IPS DF 6.9 (cell line): ENCODE data around the gene DBP.

ENCODE experiments used
- DNase-seq: peaks from one replicate; pipeline ENCODE4 v3.0.0-alpha.2; 2013; ENCODE audit warnings: low read depth, low spot score
- H3K27ac ChIP-seq: one replicate; pipeline ENCODE4 v1.5.1; 2013; ENCODE audit warnings: low read length, control low read depth
- H3K27me3 ChIP-seq: 2 replicates; pipeline ENCODE4 v1.6.1; 2013; ENCODE audit warnings: mild to moderate bottlenecking, low read length; ENCODE audit not compliant: control insufficient read depth, insufficient read depth
- H3K36me3 ChIP-seq: 2 replicates; pipeline ENCODE4 v1.6.1; 2013; ENCODE audit warnings: low read length; ENCODE audit not compliant: control insufficient read depth, insufficient read depth
- H3K4me1 ChIP-seq: 2 replicates; pipeline ENCODE4 v1.6.1; 2013; ENCODE audit warnings: low read length; ENCODE audit not compliant: control insufficient read depth, insufficient read depth
- H3K4me3 ChIP-seq: 2 replicates; pipeline ENCODE4 v1.5.1; 2013; ENCODE audit warnings: mild to moderate bottlenecking, low read length
- H3K9me3 ChIP-seq: 2 replicates; pipeline ENCODE4 v1.6.1; 2013; ENCODE audit warnings: low read length, inconsistent platforms; ENCODE audit not compliant: control insufficient read depth, insufficient read depth
- WGBS: extraction: QIAGEN DNeasy Blood & Tissue Kit; methylation state at CpG from one replicate; pipeline ENCODE4 v1.1.7; 2013; ENCODE audit warnings: mixed read lengths, missing lambda C conversion rate; ENCODE audit not compliant: insufficient read length, insufficient coverage; 5-methylcytosine and 5-hydroxymethylcytosine counted together

Gene DBP

DNA sequence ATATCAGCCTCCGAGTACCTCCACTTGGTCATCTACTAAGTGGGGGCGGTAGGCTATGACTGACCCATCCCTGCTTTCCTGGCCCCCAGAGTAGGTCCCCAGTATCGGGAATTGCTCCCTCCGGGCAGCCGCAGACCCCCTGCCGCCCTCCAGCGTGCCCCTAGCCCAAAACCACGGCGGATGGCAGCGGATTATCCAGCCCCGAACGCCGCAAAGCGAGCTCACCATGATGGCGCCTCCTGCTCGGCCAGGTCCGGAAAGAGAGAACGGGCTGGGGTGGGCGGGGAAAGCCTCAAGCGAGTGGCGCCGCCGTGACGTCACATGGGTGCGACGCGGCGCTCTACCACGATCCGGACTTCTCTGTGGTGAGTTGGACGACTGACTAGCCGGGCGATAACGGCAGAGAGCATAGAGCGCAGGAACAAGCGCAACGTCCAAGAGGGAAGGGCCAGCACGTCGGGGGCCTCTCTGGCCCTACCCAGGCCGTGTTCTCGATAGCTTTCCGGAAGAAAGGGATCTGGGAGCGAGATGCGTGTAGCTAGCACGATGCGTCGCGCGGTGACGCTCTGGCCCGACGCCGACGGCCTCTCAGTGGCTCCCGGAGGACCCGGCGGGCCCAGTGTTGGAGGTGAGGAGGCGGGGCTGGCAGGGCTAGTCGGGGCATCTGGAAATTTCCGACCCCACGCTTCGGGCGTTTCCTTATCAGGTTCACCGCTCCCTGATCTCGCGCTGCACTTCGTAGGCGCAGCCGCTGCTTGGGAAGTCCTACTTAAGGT is 18.1 kb downstream of the DBP start, which contains the start of the genes RPL18 and SPHK2:
Gene RPL18 (minus strand): TSS at position 263 of the 776 bp plus-strand sequence. CDS start 35 bp downstream, at position 228.
Gene SPHK2 (plus strand): TSS at position 591 of the 776 bp plus-strand sequence. CDS start 1,009 bp downstream, outside the sequence.
- no CpG with 5 or more reads among the region's 69 CpGs for WGBS
- Histone ChIP-seq H3K27ac (no peak within 1 kb of the TSS), H3K9me3 (no peaks in the 10 kb centered on the region), H3K4me1 (peaks cover 3% of the 10 kb centered on the region), H3K27me3 (no peaks in the 10 kb centered on the region), H3K4me3 (peak within 1 kb of the TSS; percentile 97), H3K36me3 (peaks cover 21% of the 10 kb centered on the region)
- DNase-seq = peak; percentile 98

GRCh38 chr19:48618278-48618915 is 18.8 kb downstream of the DBP start:
- DNase-seq = no peak
- H3K4me3 ChIP-seq = peak overlapping the region; percentile 97
- H3K9me3 ChIP-seq = no peaks in the 10 kb centered on the region
- H3K27me3 ChIP-seq = no peaks in the 10 kb centered on the region
- H3K36me3 ChIP-seq = peaks cover 21% of the 10 kb centered on the region
- WGBS = no CpG with 5 or more reads among the region's 18 CpGs
- no peak overlapping the region for H3K27ac ChIP-seq
- peaks cover 4% of the 10 kb centered on the region for H3K4me1 ChIP-seq

- DNase-seq = no peak
- no CpG with 5 or more reads among the region's 18 CpGs for WGBS
- H3K4me1 ChIP-seq = peaks cover 4% of the 10 kb centered on the region
- H3K27ac ChIP-seq = no peak overlapping the region
- no peaks in the 10 kb centered on the region for H3K9me3 ChIP-seq
- H3K27me3 ChIP-seq = no peaks in the 10 kb centered on the region
- no peak overlapping the region; the same call in 1 of the 2 replicates for H3K4me3 ChIP-seq
- peaks cover 21% of the 10 kb centered on the region for H3K36me3 ChIP-seq
Observed at GRCh38 chr19:48617146-48617937, 19.8 kb downstream of the DBP start.

DNA sequence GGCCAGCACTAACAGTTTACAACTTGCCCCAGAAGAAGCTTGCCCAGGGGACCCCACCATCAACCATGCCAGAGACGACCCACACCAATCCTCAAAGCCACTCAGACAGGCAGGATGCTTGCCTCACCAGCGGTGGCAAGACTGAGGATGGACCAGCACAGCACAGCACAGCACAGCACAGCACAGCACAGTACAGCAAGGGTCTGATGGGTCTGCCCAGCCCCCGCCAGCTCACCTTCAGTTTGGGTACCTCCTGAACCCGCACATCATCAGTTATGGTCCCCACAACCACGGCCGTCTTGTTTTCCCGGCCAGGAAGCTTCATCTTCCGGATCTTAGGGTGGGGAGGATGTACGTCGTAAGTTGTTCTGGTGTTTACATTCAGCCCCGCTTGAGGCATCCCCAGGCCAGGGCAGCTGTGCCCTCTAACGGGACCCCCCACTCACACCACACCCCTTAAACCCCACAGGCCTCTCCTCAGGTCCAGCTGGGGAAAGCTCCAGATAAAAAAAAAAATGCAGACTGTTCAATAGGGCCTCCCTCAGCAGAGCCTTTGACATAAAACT is 20.6 kb downstream of the DBP start:
- no peak for DNase-seq
- Histone ChIP-seq H3K27ac (no peak overlapping the region), H3K4me3 (no peak overlapping the region), H3K27me3 (no peaks in the 10 kb centered on the region), H3K4me1 (peaks cover 4% of the 10 kb centered on the region), H3K36me3 (peaks cover 21% of the 10 kb centered on the region), H3K9me3 (no peaks in the 10 kb centered on the region)
- WGBS = no CpG with 5 or more reads among the region's 12 CpGs

DNA sequence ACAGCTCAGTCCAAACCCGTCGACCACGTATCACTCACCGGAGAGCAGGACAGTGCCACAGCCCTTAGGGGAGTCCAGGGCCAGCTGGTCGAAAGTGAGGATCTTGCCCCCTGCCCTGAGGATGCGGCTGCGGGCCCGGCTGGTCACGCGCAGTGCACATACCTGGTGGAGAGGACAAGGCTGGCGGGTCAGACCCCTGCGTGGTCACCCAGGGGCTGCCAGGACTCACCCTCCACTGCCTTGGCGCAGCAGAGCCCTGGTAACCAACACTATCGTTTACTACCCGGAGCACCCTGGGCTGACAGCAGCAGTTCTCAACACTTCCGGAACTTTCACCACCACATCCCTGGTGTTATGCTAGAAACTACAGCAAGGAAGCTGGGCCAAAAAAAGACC is 21.1 kb downstream of the DBP start:
- Histone ChIP-seq H3K4me3 (no peak overlapping the region), H3K9me3 (no peaks in the 10 kb centered on the region), H3K27me3 (no peaks in the 10 kb centered on the region), H3K36me3 (peaks cover 21% of the 10 kb centered on the region), H3K4me1 (peaks cover 4% of the 10 kb centered on the region), H3K27ac (no peak overlapping the region)
- DNase-seq = no peak
- no CpG with 5 or more reads among the region's 16 CpGs for WGBS

DNA sequence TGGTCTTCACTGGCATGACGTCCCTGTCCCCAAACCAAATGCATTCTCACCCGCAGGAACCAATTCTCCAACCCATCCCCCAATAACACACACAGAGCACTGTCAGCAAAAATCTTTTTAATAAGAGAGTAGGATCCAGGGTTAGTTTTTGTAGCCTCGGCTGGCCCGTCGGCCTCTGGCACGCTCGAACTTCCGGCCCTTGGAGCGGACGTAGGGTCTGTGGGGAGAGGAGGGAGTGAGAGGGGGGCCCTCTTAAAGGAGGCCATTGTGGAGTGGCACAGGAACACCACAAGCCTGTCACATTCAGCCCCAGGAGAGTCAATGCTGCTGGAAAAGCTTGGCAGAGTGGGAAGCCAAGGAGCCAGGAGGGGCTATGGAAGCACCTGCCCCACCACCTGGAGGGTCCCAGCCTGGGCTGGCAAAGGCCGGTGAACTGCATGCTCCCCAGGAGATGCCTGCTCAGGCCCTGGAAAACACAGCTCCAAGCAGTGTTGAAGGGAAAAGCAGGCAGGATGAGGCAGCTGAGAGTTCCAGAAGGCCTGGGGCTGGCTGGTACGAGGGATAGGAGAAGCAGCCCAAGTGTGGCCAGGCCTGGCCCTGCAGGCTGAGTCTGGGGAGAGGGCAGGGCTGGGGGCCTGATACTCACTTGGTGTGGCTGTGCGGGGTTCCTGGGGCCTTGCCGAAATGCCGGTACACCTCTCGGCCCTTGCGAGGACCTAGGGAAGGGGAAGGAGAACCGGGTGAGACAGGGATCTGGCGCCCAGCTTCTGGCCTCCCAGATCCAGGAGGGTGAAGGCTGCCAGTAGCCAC is 21.7 kb downstream of the DBP start:
- Histone ChIP-seq H3K4me3 (no peak overlapping the region), H3K27me3 (no peaks in the 10 kb centered on the region), H3K9me3 (no peaks in the 10 kb centered on the region), H3K36me3 (peaks cover 21% of the 10 kb centered on the region), H3K4me1 (peaks cover 4% of the 10 kb centered on the region), H3K27ac (no peak overlapping the region)
- no CpG with 5 or more reads among the region's 19 CpGs for WGBS
- DNase-seq = no peak

GRCh38 chr19:48614436-48615230 is 22.5 kb downstream of the DBP start, which contains the start of gene FAM83E:
Gene FAM83E, minus strand, starts transcription at chr19:48615076. Its CDS starts 1,704 bp downstream, at chr19:48613372.
- H3K36me3 ChIP-seq = peaks cover 21% of the 10 kb centered on the region

DNA sequence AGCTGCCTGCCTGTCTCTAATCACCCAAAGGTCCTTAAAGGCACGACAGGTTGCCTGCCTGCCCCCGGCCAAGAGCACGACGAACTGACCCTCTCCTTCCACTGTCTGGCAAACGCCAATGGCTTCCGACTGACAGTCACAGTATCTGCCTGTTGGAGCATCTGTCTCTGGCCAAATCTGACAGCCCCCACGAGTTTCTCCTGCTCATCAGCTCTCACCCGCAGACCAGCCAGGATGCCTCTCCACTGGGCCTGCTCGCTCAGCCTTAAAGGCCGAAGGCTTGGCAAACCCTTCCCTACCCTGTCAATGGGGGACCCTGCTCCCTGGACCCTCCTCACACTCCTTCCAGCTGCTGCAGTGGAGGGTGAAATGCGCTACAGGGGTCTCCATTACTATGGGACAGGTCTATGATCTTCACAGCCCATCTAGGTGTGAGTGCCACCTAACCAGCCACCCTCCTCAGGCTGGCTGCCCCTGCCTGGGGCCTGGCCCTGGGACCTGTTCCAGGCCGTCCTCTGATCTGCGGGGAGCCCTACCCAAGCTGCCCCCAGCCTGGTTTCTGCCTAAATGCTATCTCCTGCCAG is 23.2 kb downstream of the DBP start:
- no CpG with 5 or more reads among the region's 13 CpGs for WGBS
- no peaks in the 10 kb centered on the region for H3K9me3 ChIP-seq
- no peak overlapping the region for H3K4me3 ChIP-seq
- peaks cover 21% of the 10 kb centered on the region for H3K36me3 ChIP-seq
- peaks cover 4% of the 10 kb centered on the region for H3K4me1 ChIP-seq
- DNase-seq = no peak
- H3K27ac ChIP-seq = no peak overlapping the region
- no peaks in the 10 kb centered on the region for H3K27me3 ChIP-seq

More at GRCh38 chr19:48614436-48615230, 22.5 kb downstream of the DBP start, which contains the start of gene FAM83E:
- Histone ChIP-seq H3K9me3 (no peaks in the 10 kb centered on the region), H3K27me3 (no peaks in the 10 kb centered on the region), H3K27ac (no peak within 1 kb of the TSS), H3K4me1 (peaks cover 4% of the 10 kb centered on the region), H3K4me3 (no peak within 1 kb of the TSS; the same call in 1 of the 2 replicates)
- DNase-seq = no peak
- no CpG with 5 or more reads among the region's 31 CpGs for WGBS
